PC-9 (cell line): ENCODE results near the gene FAM20C. TPM values are rescaled to one million over a fixed set of nuclear protein-coding genes. Genes with fewer than 3 reads are reported as not detected.
A peak's percentile ranks its signal among the peaks of the same experiment; 100 is the strongest.

Experiments
- BruUV-seq: library from RNA; stranded (reverse); fragments of 400-500 nt; replicated peaks from 2 replicates; lab custom pipeline; 2021; lab: Mats Ljungman, UMichigan
- CTCF ChIA-PET: fragments of 300-600 bp; sonication (Branson Sonifier 250); formaldehyde crosslinking; loops from one replicate; lab custom pipeline; 2022; ENCODE audit warnings: antibody characterized with exemption; lab: Charles Lee
- POLR2A ChIA-PET: fragments of 300-600 bp; sonication (Branson Sonifier 250); formaldehyde crosslinking; loops from one replicate; lab custom pipeline; 2022; ENCODE audit warnings: antibody characterized with exemption; ENCODE audit not compliant: unreplicated experiment; lab: Charles Lee
- DNase-seq, 2 experiments: peaks; one replicate each; pipeline versions ENCODE4 v3.0.0 to v3.0.0-alpha.2; 2015 to 2022; ENCODE audit warnings: mixed read lengths in 1 of 2
- H2AFZ ChIP-seq: fragments of 200-600 bp; sonication (generic); 2 replicates; pipeline ENCODE4 v1.8.1; 2017; ENCODE audit warnings: antibody characterized with exemption
- H3F3A ChIP-seq: fragments of 200-600 bp; sonication (generic); 2 replicates; pipeline ENCODE4 v1.8.1; 2017; ENCODE audit warnings: antibody characterized with exemption, mild to moderate bottlenecking, low read depth; ENCODE audit not compliant: insufficient read depth
- H3K27ac ChIP-seq: fragments of 200-600 bp; sonication (generic); 2 replicates; pipeline ENCODE4 v1.6.1; 2016; ENCODE audit warnings: mixed run types
- H3K27me3 ChIP-seq: fragments of 200-600 bp; sonication (generic); 2 replicates; pipeline ENCODE4 v1.6.1; 2016; ENCODE audit warnings: low read depth, mixed run types; ENCODE audit not compliant: insufficient read depth
- H3K36me3 ChIP-seq: fragments of 200-600 bp; sonication (generic); 2 replicates; pipeline ENCODE4 v1.6.1; 2016; ENCODE audit warnings: low read depth, mixed run types
- H3K4me1 ChIP-seq: fragments of 200-600 bp; sonication (generic); replicated peaks from 2 replicates; pipeline ENCODE4 v1.6.1; 2016; ENCODE audit warnings: mixed run types; ENCODE audit not compliant: insufficient read depth
- H3K4me2 ChIP-seq: fragments of 200-600 bp; sonication (generic); 2 replicates; pipeline ENCODE4 v1.6.1; 2017; ENCODE audit warnings: mixed run types
- H3K4me3 ChIP-seq: fragments of 200-600 bp; sonication (generic); 2 replicates; pipeline ENCODE4 v1.6.1; 2016; ENCODE audit warnings: mixed run types
- H3K79me2 ChIP-seq: fragments of 200-600 bp; sonication (generic); 2 replicates; pipeline ENCODE4 v1.6.1; 2017; ENCODE audit warnings: low read depth, mixed run types
- H3K9me2 ChIP-seq: fragments of 200-600 bp; sonication (generic); 2 replicates; pipeline ENCODE4 v1.8.1; 2017; ENCODE audit warnings: mild to moderate bottlenecking; ENCODE audit not compliant: insufficient read depth
- H3K9me3 ChIP-seq: fragments of 200-600 bp; sonication (generic); 2 replicates; pipeline ENCODE4 v1.8.1; 2016; ENCODE audit warnings: low read depth; ENCODE audit not compliant: insufficient read depth
- H4K20me1 ChIP-seq: fragments of 200-600 bp; sonication (generic); 2 replicates; pipeline ENCODE4 v1.8.1; 2017; ENCODE audit not compliant: insufficient read depth
- CTCF ChIP-seq: fragments of 200-600 bp; sonication (generic); conservative IDR thresholded peaks from 2 replicates; pipeline ENCODE4 v1.6.1; 2017; ENCODE audit warnings: mixed run types, antibody characterized with exemption, mild to moderate bottlenecking, moderate library complexity
- EZH2 ChIP-seq: fragments of 200-600 bp; sonication (generic); IDR thresholded peaks from 2 replicates; pipeline ENCODE4 v1.8.0; 2017; ENCODE audit warnings: antibody characterized with exemption, low read depth
- intact Hi-C: fragments of 100-400 bp; cut with micrococcal nuclease; formaldehyde crosslinking; loops from one replicate; pipeline ENCODE4 v1.10.0; 2022; ENCODE audit not compliant: unreplicated experiment
- total RNA-seq: library from RNA; stranded (reverse); gene quantifications from 2 replicates; pipeline ENCODE4 v1.2.3, GENCODE V29; 2021

The FAM20C gene
- total RNA-seq, 1 experiment from 2014 or later, result 31.0 TPM

- ChIA-PET CTCF (no interaction called here), POLR2A (no interaction called here)
- DNase-seq, result no peak
- no peaks in the 10 kb centered on the region for H3K36me3 ChIP-seq
- H3K79me2 ChIP-seq, result no peaks in the 10 kb centered on the region
- H3K27me3 ChIP-seq, result no peaks in the 10 kb centered on the region
- no peak overlapping the region for H3K27ac ChIP-seq
- no peaks in the 10 kb centered on the region for H4K20me1 ChIP-seq
- no peaks in the 10 kb centered on the region for H3K4me1 ChIP-seq
- H3K4me2 ChIP-seq, result no peak overlapping the region
- H3K9me2 ChIP-seq, result no peaks in the 10 kb centered on the region
- intact Hi-C loops, result no loop called here
- H2AFZ ChIP-seq, result no peak overlapping the region
- TF ChIP-seq EZH2, result no peak
- no peak for TF ChIP-seq CTCF
- H3F3A ChIP-seq, result no peaks in the 10 kb centered on the region
- BruUV-seq, result no TSS peak
- no peaks in the 10 kb centered on the region for H3K9me3 ChIP-seq
- H3K4me3 ChIP-seq, result no peak overlapping the region
These were observed 21.1 kb downstream of the FAM20C start for GRCh38 chr7:213324-213993.

- Histone ChIP-seq H3K27ac (no peak overlapping the region), H2AFZ (no peak overlapping the region), H3K4me2 (no peak overlapping the region), H3F3A (no peaks in the 10 kb centered on the region), H3K9me3 (no peaks in the 10 kb centered on the region), H3K4me3 (no peak overlapping the region), H3K79me2 (no peaks in the 10 kb centered on the region), H3K36me3 (no peaks in the 10 kb centered on the region), H3K4me1 (0 out of 2 replicates have a peak, but pooled peaks cover 3% of the 10 kb centered on the region), H3K27me3 (no peaks in the 10 kb centered on the region), H3K9me2 (no peaks in the 10 kb centered on the region), H4K20me1 (no peaks in the 10 kb centered on the region)
- TF ChIP-seq CTCF (no peak), EZH2 (no peak)
- no TSS peak for BruUV-seq
- peak in 1 of 2 experiments; percentile 51 for DNase-seq
- ChIA-PET POLR2A (no interaction called here), CTCF (no interaction called here)
- intact Hi-C loops, result no loop called here
These were observed 22.2 kb downstream of the FAM20C start for GRCh38 chr7:214410-215212.

GRCh38 chr7:216360-217300, 24.3 kb downstream of the FAM20C start:
- DNase-seq, result no peak
- H3K36me3 ChIP-seq, result no peaks in the 10 kb centered on the region
- POLR2A ChIA-PET, result no interaction called here
- no peak overlapping the region for H3K27ac ChIP-seq
- intact Hi-C loops, result no loop called here
- no peaks in the 10 kb centered on the region for H3F3A ChIP-seq
- no peaks in the 10 kb centered on the region for H3K27me3 ChIP-seq
- TF ChIP-seq CTCF (no peak), EZH2 (no peak)
- CTCF ChIA-PET, result no interaction called here
- no peaks in the 10 kb centered on the region for H3K9me3 ChIP-seq
- H3K79me2 ChIP-seq, result no peaks in the 10 kb centered on the region
- H3K4me2 ChIP-seq, result no peak overlapping the region
- no TSS peak for BruUV-seq
- H3K4me1 ChIP-seq, result peaks cover 11% of the 10 kb centered on the region; the same call in 1 of the 2 replicates
- H3K4me3 ChIP-seq, result no peak overlapping the region
- H2AFZ ChIP-seq, result no peak overlapping the region
- H3K9me2 ChIP-seq, result no peaks in the 10 kb centered on the region
- no peaks in the 10 kb centered on the region for H4K20me1 ChIP-seq
